Islet precursor cell (in vitro differentiated cells): Measurements from ENCODE around the gene ELP4.
"Not testable (repeated sequence)": the region's sequence is repeated elsewhere in the genome, so short reads cannot be mapped to it uniquely, and the experiment has no call there.

Experiments
- DNase-seq: peaks from one replicate; pipeline ENCODE4 v3.0.0-alpha.2; 2018

The ELP4 gene

GRCh38 chr11:31714840-31715239, 205.3 kb downstream of the ELP4 start:
- DNase-seq, result no peak

- no peak for DNase-seq
Observed at GRCh38 chr11:31720225-31720624, 210.7 kb downstream of the ELP4 start.

DNA sequence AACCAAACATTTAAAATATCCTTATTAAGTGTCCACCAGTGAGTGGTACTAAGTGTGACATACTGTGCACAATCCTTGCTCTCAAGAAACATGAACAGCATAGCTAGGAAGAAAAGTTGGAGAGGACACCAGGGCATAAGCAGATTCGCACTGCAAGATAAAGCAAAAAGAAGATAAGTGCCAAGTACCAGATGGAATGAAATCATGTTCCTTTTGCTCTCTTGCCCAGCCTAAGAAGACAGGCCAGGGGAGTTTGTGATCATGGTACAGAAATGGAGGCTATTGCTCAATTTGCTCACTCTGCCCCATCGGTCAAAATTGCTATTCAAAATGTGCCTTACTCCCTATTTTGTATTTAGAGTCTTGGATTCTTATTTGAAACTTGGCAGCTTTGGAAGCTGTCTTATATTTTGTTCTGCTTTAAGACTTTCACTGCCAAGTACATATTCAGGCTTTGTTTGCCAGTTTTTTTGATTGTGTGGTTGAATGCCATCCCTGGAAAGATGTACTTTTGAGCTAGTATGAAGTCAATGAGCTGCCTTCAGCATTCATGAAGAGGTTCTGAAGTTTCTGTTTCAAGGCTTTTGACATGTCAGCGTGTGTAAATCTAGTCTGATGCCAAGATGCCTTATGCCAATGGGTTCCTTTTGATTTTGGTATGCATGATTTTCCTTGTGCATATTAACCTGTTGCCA, 211.3 kb downstream of the ELP4 start:
- no peak for DNase-seq

DNA sequence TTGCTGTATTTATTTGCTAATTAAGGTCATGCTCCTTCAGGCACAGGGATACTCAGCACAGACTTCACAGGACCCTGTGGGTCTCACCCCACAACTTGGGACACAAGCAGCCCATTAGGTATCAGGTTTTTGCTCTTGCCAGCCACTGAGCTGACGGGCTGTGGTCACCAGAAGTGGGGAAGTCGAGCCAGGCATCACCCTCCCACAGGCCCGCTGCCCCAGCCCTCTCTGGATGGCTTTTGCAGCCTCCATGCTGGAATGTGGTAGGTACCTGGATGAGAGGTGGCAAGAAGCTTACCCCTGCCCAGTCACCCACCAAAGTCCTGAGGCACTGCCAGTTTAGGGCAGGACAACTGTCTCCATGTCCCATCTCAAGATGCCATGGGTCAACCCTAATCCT, 213.2 kb downstream of the ELP4 start:
- DNase-seq, result no peak

DNA sequence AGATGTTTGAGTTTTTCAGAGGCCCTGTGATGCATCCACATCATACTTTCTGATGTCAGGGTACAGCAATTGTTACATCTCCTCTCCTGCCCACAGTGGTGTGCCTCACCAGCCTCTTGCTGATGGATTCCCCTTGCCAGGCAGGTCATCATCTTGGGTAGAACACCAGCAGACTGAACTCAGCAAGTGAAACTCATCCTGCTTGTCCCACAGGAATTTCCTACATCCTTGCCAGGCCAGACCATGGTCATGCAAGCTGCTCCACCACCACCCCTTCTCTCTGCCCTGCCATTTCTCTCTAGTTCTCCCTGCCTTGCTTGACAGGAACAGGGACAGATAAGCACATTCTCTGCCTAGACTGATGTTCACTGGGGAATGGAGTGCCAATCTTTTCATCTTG, 215.6 kb downstream of the ELP4 start:
- no peak for DNase-seq

DNA sequence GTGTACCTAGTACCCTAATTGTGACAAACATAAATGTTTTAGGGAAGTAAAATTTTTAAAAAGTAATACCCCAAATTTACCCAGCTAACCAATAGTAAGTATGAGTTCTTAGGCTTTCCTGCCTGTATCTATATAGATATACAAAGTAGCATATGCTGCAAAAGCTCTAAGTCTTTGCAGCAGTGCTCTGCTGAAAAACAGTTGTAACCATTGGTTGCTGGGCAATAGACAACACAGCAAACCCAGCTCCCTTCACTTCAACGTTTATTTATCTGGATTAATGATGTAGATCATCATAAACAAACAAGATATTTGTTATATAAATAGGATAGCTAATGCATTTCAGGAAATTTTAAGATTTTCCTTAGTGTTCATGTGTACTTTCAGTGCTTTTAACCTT, 218.9 kb downstream of the ELP4 start:
- DNase-seq, result no peak

- no peak for DNase-seq
Observed at GRCh38 chr11:31740131-31740530, 230.6 kb downstream of the ELP4 start.

DNA sequence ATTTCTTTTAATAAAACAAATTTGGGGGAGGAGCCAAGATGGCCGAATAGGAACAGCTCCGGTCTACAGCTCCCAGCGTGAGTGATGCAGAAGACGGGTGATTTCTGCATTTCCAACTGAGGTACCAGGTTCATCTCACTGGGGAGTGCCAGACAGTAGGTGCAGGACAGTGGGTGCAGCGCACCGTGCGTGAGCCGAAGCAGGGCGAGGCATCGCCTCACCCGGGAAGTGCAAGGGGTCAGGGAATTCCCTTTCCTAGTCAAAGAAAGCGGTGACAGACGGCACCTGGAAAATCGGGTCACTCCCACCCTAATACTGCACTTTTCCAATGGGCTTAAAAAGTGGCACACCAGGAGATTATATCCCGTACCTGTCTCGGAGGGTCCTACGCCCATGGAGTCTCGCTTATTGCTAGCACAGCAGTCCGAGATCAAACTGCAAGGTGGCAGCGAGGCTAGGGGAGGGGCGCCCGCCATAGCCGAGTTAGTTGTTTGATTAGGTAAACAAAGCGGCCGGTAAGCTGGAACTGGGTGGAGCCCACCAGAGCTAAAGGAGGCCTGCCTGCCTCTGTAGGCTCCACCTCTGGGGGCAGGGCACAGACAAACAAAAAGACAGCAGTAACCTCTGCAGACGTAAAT, 231.3 kb downstream of the ELP4 start:
- DNase-seq, result not testable (repeated sequence)

DNA sequence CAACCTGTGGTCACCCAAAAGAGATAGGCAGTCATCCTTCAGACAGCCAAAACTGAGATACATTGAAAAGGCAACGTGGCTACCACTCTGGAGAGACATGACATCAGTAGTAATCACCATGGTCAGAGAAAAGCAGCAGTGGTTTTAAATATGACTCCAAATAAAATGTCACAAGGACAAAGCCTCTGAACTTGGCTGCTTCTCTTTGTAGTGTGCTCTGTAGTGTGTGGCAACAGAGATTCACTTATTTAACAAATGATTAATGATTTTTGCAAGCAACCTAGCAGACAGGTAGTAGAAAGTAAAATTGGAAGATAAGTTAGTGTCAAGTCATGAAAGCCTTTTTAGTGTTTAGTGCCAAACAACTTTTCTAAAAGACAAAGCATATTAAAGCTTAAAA, 238.0 kb downstream of the ELP4 start:
- DNase-seq, result no peak

- DNase-seq, result no peak
Observed at GRCh38 chr11:31757260-31757835, 247.8 kb downstream of the ELP4 start.

GRCh38 chr11:31761636-31762035, 252.1 kb downstream of the ELP4 start:
- no peak for DNase-seq

DNA sequence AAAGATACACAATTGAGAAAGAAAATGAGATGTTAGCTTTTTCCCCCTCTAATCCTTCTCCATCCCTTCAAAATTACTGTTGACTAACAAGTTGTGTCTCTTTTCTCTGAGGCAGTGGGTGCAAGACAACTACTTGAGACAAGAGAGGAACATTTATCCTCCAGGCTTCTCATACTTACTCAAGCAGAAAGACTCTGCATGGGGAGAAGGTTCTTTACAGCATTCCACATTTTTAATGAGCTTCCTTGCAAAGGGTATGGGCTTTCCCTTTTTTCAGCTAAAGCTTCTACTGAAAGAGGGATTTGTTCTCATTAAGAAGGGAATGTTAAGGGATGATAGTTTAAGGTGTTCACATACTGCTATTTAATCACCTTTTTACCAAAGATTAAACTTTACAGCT, 253.7 kb downstream of the ELP4 start:
- no peak for DNase-seq

- DNase-seq, result no peak
Observed at GRCh38 chr11:31764261-31764660, 254.7 kb downstream of the ELP4 start.

- no peak for DNase-seq
Observed at GRCh38 chr11:31764766-31765165, 255.2 kb downstream of the ELP4 start.

GRCh38 chr11:31767066-31767465, 257.5 kb downstream of the ELP4 start:
- DNase-seq, result no peak

DNA sequence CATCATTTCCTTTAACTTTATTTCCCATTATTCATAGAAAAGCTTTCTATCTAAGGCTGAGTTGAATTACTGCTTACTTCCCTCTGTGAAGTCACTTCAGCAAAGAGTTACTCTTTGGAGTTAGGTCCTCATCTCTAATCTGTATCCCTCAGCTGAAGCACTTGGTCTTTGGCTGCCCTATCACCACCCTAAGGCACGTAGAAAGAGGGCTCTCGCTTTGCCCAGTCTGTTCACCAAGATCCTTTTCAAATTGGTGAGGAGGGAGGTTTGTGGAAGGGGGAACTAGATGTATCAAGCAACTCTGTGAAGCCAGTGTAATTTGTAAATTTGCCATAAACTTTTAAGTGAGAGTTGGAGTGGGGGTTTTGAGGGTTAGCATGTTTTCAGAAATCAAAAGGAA, 258.1 kb downstream of the ELP4 start:
- no peak for DNase-seq

DNA sequence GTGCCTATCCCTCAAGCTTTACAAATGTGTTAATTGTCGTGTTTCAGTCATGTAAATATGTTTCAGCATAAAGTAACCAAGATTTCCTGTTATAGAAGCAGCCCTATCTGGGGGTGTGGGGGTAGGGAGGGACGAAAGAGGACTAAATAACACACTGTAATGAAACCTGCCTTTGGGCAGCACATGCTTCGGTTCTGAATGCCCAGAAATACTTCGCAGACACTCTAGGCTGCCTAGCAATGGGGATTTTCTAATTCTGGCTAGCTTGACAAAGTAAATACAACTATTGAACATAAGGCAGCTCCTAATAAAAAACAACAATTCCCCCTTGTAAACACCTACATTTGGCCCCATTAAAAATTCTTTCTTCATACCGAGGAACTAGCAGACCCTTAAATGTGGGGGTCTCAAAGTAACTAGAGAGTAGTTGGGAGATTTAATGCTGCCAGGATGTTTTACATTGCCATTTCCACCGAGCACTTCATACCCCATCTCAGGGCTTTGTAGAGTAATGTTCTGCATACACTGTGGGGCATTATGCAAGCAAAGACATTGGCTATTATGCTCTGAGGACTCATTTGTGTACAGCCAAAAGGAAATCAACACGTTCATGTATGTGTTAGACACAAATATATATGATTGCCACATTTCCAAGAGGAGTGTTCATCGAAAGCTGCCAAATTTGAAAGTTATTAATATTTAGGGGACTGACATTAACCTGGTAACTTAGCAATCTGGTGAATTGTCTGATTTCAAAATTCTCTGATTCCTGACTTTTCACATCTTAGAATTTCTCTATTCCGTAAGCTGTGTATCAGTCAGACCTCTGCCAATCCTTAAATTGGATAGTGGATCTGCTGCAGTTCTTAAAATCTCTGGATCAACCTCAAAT, 259.4 kb downstream of the ELP4 start:
- DNase-seq, result no peak

GRCh38 chr11:31770011-31770700, 260.6 kb downstream of the ELP4 start:
- no peak for DNase-seq

GRCh38 chr11:31772412-31772811, 262.8 kb downstream of the ELP4 start:
- DNase-seq, result no peak

DNA sequence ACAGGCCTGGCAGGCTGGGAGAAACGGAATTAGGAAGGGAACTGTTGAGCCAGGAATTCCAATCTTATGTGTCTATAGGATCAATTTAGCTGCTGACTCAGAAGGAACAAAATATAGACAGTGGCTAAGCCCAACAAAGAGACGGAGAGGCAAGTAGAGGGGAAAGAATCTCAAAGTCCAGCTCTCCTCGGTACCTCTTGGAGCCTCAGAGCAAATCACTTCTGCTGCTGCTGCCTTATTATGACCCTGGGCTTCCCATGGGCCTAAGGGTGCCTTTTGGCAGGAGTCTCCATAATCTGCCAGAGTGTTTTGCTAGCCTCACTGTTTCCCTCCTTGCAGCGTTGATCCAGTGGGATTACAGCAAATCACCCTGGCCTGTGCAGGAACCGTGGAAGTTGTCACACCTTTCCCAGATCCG, 269.8 kb downstream of the ELP4 start:
- DNase-seq, result peak; percentile 76

- DNase-seq, result no peak
Observed at GRCh38 chr11:31780078-31780477, 270.5 kb downstream of the ELP4 start.

DNA sequence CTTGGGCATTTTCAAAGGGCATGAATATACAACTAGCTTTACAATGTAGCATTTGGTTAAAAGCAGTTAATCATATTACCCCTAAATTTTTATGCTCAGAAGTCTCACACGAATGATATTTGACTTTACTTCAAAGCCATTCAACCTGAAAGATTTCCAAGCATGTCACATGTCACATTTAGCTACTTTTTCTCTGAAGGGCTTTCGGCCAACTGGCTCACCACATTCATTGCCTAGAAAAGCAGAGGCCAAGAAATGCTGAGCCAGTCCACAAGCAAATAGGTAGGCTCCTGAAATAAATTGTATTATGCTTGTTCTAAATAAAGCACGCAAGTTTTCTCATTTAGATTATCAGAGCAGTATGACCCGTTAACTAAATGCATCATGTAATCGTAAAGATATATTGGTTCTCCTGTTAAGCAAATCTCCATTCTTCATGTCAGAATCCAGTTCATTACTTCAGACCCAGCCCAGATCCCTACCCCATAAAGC, 271.0 kb downstream of the ELP4 start:
- DNase-seq, result no peak

DNA sequence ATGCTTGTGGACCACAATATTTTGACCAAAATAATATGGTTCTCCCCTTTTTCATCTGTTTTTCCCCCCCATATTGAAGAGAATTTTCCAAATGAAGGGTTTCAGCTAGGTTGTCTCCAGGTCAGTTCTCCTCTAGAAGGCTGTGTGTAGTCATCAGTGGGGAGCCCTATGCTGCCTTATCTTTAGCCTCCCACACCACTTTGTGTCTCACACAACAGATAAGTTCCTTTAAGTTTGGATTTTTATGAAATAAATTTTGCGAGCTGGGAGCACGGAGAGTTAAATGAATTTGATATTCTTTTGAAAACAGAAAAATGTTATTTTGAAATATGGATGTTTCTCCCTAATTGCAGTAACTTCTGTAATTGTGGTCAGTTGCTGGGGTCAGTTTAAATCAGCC, 272.7 kb downstream of the ELP4 start:
- DNase-seq, result no peak
